GM18498 (cell line): Measurements from ENCODE around the gene WWOX.

ENCODE experiments used
- ATAC-seq: cut with Tn5 transposase; IDR thresholded peaks from one replicate; pipeline ENCODE4 v1.9.1; 2021; ENCODE audit warnings: mild to moderate bottlenecking, moderate library complexity; ENCODE audit not compliant: unreplicated experiment

Gene WWOX

DNA sequence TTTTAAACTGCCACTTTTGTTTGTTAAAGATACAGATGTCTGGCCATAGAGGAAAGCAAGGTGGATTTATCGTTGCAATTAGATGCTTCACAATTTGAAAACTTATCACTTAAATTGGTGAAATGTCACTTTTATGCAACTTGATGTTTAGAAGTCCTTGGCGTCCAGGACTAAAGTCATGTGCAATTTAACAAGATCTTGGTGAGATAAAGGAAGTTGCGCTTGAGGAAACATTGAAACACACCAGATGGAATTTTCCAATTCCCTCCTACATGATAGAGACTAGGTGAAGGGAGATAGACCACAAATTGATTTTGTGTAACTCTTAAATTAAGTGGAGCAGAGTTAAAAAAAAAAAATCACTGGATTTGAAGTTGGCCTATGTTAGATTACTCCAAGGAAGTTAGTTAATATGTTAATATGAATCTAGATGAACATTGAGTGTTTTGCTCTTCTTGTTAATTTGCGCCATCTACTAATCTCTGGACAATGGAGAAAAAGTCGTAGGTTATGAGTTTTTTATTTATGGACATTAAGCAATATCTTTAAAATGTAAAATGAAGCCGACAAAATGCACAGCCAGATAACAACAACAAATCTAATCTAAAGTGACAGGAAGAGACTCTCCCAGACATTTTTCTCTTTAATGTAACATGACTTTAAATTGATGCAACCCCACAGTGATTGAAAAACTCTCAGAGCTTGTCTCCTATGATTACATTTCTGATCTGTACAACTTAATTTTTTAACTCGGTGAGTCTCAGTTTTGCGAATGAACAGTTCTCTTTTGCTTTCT lies 119.6 kb downstream of the WWOX start:
- ATAC-seq = no peak

DNA sequence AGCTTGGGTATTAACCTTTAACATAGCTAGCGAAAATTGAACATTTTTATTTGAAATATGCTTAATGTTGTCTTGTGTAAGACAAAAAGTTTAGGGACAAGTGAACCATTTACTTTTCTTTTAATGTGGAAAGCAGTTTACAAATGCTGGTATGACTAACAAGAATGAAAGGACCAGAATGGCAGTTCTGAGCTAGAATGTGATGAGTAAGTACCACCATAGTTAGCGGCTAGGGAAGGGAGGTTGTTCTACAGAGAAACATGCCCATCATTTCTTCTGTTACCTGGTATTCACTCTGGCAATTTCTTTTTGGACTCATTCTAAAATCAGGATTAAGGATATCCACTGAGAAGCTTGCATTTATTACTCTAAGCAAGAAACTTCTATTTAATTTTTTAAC lies 121.1 kb downstream of the WWOX start:
- no peak for ATAC-seq

DNA sequence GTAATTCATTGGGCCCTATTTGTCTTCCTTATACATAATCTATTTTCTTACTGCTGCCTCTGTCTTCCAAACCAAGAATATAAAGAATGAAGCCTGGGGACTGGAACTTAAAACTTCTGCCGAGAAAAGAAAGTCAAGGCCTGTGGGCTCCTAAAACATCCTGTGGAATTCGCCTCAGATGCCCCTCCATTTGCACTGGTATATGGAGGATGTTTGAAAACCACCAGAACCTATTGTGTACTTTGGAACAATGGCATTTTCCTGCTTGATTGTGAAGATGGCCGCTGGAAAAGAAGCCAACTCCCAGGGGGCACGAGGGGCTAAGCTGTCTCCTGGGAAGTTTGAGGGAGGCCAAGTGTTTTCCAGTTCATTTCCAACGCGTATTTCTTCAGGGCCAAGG lies 122.4 kb downstream of the WWOX start:
- no peak for ATAC-seq

DNA sequence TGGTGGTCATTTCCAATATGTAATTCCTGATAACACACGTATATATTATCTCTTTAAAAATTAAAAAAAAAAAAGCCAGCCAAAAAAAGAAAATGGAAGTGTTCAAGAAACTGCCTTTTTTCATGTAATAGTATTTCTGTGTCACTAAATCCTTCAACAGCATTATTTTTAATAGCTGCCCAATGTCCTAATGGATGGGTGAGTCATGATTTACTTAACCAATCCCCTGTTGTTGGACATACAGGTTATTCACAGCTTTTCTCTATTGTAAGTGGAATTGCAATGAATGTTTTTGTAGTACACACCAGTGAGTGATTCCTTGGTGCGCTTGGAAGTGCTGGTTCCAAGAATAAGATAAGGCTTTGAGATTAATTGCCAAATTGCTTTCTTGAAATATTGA lies 124.9 kb downstream of the WWOX start:
- no peak for ATAC-seq

DNA sequence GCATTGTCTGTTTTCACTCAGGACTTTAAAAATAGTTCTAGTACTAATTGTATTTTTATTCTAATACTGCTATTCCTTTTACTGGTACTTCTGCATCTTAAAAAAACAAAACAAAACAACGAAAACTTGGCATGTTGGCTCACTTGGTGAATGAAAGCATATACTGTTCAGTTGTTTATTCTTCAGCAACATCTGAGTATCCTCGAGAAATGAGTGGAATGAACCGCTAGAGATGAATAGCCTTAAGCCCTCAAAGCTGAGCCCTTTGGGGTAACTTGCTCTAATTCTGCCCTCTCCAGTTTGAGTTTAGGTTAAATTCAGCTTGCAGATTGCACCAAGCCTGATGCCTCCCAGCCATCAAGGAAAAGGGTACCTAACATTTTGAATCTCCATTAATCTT lies 126.5 kb downstream of the WWOX start:
- no peak for ATAC-seq

DNA sequence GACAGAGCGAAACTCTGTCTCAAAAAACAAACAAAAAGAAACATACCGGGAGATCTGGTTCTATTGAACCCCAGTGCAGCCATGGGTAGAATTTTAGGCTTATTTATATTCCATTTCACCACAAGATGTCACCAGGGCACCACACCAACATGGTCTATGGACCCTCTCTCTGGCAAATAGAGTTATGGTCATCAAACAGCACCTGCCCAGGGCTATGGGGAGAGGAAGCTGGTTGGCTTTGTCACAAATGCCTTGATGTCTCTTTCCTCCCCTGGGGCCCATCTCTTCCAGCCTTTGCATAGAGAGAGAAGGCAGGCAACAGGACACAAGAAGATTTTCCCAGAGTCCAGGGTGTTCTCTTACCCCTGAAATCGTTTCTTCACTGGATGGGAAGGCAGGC lies 128.4 kb downstream of the WWOX start:
- ATAC-seq = no peak

DNA sequence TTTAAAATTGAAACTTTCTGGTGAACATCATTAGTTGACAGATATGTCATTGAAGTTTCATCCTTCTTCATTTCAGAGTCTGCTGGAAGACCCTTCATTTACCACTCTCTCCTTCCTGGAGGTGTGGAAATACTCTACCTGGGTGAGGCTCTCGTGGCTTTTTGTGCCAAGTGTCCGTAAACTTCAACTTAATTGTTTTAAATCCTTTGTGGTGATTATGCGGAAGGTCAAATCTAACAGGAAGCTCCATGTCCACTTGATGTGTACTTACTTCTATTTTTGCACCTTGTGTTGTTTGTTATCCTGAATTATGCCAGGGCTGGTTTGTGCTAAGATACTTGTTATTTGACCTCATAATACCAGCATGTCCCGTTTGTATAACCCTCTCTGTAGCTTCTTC lies 129.2 kb downstream of the WWOX start:
- ATAC-seq = no peak

DNA sequence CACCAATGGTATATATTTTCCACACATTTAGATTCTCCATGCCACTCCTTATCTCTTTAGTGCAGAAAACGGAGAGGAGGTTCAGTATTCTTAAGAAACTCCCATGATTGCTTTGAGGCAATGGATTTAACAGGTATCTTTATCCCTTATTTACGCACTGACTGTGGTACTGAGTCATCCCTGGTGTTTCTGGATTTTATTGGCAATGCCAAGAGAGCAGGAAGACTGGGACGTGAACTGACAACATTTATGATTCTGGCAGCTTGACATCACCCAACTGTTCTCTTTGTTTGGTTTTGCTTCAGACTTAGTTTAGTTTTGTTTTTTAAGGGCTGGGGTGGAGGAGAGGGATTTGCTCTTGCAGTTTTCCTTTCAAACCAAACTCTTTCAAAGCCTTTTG lies 131.4 kb downstream of the WWOX start:
- ATAC-seq = no peak

DNA sequence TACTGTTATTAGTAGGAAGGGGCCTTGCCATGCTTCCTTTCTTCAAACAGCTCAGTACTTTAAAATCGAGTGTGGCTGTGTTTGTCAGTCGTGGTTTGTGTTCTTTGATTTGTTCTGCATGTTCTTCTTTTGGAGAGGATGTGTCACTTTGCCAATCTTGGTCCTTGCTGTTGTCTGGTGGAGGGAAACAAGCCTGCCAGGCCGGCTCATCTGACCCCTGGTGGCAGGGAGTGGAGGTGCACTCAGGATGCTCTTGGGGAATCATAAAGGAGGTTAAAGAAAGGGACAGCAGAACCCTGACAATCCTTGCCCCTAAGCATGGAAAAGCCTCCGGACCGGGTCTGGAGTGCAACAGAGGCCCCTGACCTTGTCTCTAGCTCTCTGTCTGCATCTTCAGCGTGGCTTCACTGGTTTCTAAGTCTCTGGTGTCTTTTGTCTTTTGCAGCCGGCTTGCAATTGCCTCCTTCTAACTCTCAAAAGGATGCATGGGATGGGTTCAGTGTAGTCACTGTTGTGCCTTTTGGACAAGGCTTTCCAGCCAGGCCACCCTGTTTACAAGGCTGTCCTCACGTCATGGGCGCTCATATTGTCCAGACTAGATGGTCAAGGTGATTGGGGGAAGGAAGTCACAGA lies 135.8 kb downstream of the WWOX start:
- peak; percentile 96 for ATAC-seq

DNA sequence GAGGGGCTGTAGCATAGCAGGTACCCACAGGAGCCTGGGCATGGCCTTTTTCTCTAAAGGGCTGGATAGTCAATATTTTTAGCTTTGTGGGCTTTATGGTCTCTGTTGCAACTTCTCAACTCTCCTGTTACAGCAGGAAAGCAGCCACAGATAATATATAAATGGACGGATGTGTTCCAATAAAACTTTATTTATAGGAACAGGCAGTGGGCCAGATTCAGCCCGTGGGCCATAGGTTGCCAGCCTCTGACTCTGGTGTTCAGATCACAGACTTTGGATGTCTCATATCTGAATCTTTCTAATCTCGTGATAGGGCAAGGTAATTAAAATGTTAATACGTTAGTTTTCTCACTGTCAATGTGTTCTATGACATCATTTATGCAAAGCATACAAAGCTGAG lies 136.4 kb downstream of the WWOX start:
- no peak for ATAC-seq

DNA sequence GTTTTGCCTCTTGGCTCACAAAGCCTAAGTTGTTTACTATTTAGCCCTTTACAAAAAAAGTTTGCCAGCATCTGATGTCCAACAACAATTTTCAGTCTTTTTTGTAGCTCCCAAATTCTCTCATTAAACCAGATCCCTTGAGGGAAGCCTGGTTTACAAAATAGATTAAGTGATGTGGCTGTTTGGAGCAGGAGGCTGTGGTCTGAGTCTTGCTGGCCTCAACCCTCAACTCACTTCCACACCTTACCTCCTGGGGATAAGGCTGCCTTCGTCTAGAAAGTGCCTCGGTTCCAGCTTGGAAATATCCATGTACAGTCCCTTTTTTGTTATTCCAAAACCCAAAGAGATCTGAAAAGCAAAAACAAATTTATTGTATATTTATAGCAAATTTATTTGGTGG lies 138.4 kb downstream of the WWOX start:
- ATAC-seq = no peak

DNA sequence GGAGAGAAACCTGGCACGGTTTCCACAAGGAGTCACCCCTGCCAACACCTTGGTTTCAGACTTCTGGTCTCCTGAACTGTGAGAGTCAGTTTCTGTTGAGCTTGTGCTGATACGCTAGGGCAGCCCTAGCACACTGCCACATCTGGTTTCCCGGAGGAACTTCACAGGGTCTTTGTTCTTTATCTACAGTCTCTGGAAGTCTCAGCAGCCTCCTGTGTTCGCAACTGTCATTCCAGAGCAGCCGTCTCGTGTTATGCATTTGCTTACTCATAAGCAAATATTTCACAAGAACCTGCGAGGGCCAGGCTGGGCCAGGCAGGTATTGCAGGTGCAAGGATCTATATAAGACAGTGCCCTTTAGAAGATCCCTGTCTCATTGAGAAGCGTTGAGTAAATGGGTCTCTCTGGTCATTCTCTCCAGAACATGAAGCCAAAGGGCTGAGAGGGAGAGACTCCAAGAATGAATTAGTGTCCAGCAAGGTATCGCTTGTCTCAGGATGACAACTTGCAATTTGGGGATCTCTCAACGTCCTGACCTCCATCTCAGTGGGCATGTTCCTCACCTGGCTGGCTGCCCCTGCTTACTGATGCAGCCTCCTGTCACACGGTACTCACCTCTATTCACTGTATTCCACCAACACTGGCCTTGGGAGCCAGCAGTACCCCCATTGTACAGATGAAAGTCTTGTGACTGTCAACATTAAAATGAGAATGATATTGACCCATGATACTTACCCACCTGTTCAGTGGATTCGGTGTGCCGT lies 141.2 kb downstream of the WWOX start:
- ATAC-seq = no peak

DNA sequence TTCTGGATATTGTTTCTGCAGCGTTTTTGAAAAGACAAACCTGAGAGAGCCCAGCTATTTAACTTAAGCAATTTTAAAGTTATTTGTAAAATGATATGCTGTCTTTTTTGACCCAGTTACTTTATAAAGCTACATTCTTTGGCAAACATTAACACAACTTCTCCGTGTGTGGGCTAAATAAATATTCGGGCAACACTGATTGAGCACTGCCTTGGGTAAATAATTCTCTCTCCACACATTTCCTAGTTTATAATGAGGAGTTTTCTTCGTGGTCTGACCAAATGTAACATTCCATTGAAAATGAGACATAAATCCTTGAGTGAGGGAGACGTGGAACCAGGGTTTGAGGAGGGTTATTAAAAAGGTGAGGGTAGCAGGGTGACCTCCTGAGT lies 142.8 kb downstream of the WWOX start:
- ATAC-seq = no peak

DNA sequence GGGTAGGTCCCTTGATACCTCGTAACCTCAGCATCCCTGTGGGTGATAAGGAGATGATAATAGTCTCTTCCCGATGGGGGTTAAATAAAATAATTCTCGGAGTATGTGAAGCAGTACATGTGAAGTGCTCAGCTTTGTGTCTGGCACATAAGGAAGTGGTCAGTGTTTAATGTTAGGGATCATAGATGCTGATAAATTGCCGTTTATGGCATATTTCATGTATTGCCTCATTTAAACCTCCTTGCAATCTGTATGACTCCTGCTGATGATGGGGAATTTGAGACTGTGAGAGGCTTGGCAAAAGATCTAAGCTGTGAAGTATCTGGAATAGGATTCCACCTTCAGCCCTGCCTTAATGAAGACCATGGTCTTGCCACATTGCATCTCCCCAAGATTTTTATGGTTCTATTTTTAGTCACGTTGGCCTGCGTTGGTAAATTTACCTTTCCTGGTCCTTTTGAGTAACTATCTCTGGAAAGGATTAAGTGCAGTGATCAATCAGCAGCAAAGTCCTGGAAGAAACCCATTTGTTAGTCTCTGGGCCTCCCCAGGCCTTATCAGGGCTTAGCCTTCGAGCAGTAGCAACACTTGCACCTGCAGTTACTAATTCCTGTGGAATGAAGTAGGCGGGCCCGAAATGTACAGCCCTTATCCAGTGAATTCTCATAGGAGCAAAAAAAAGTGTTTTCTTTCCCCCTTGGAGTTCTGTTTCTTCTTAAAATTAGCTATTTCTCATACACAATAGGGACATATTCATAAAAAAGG lies 144.9 kb downstream of the WWOX start:
- no peak for ATAC-seq

DNA sequence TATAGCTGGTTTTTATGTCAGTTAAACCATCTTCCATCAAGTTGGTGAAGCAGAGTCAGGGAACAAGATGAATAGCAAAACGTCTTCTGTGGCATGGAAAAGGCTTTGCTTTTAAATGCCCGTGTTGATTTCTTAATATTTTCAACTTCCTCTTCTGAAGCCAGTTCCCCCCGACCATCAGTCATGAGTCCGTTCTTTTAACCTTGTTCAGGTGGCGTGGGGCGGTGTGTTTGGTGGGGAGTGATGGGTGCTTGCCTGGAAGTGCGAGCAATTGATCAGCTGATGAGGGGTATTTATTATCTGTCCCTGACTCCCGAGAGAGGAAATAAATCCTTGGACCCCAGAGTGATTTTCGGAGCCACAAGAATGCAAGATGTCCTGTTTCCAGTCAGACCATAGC lies 147.1 kb downstream of the WWOX start:
- no peak for ATAC-seq

DNA sequence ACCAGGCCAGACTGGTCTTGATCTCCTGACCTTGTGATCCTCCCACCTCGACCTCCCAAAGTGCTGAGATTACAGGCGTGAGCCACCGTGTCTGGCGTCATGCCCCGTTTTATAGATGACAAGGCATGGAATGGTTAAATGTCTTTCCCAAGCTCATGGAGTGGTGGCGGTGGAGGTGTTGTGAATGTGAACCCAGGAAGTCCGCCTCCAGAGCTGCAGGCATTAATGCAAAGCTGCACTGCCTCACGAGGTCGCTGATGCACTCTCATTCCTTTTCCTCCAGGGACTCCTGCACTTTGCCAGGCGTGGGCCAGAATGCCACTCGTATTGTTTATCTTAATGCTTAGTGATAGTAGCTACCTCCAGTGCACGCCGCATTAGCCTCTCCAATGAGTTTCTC lies 149.6 kb downstream of the WWOX start:
- no peak for ATAC-seq

DNA sequence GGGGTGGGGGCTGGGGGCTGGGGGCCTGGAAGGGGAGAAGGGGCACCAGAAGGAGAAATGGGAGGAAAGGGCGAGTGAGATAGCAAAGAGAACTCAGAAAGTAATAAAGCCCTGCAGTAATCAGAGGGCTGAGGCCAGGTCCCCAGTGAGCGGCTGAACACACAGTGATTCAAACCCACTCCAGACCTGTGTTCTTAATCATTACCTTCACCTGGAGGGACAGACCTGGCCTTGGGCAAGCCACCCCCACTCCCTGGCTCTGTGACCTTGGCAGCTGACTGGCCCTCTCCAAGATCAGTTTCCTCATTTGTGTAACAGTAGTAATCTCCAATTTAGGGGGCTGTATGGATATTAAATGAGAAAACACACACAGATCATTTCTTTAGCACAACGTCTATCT lies 150.4 kb downstream of the WWOX start:
- no peak for ATAC-seq

DNA sequence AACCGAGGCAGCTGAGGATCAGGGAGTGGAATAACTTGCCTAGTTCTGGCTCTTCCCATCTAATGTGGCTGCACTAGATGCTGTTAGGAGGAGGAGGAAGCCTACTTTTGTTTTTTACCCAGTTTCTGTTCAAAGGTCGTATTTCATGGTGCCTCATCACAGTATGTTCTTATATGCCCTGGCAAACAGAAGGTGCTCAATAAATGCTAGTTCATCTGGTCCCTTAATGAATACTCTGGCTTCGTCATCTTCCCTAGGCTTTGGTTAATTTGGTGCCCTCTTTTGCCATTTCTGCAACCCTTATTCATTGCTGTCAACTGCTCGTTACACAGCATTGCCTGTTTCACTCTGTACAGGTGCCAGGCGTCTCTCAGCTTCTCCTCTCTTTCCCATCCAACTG lies 151.7 kb downstream of the WWOX start:
- ATAC-seq = no peak

DNA sequence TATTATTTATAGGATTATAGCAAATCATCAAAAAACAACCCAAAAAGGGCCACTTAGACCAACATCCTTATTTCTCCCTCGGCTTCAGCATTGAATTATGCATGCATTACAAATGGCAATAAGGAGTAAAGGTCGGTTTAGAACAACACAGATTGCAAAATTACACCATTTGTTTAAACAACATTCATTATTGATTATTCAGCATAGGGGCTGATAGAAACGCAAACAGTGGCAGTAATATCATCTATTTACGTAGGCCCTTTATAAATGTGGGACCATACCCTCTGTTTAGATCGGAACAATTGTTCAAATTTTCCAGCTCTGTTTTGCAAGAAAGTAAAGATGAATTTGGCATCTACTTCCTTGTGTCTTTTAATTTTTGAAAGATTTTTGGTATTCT lies 153.3 kb downstream of the WWOX start:
- ATAC-seq = no peak

DNA sequence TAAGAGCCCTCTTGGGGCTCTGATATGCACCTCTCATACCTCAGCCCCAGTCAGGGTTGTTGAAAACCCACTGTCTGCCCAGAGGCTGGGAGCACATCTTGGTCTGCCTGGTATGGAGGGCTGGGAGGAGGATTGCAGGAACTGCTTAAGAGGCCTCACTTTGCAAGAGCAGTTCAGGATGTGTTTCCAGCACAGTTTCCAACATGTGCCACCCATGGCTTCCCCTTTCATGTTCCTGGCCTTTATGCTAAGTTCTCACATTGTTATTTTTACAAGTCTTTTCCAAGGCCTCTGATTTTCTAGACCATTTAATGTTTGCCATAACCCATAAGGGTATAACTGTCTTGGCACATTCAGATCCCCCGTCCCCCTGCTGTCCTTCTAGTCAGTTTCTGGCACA lies 155.4 kb downstream of the WWOX start:
- ATAC-seq = no peak

DNA sequence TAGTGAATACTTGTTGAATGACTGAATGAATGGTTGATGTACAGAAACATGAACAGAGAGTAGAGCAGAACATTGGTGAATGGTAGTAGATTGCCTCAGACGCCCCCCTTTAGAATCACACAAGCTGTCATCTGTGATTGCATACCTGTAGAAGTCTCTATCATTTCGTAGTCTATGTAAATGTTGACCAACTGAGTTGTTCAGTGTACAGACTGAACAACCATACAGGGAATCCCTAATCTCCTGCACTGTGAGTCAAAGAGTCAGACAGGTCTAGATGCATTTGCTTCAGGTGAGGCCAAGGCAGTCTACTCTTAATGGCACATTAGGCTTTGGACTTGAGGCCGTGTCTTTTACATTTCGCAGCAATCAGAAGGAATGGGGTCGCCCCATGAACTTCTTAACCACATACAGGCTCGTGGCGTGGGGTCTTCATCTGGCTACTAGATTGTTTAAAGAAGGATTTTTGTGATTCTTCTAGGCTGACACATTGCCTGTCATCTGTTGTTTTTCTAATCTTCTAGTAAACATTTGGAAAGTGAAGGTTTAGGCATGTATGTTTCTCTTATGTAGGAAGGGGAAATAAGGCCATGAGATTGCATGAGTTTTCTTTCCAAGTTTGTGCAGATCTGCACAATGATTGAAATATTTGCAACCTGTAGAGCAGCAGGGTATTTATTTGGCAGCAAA lies 157.4 kb downstream of the WWOX start:
- ATAC-seq = no peak
